CD4-positive, CD25-positive, alpha-beta regulatory T cell (primary cell): ENCODE data around the gene BSN. TPM values are rescaled to one million over a fixed set of nuclear protein-coding genes. Genes with fewer than 3 reads are reported as not detected.

Source experiments
- ATAC-seq, 2 donors: fragments of 150-1000 bp; cut with Tn5 transposase; one replicate each; pipeline ENCODE4 v1.10.0; 2021; ENCODE audit warnings: low read depth in 2 of 2, moderate number of reproducible peaks in 2 of 2, moderate library complexity in 1 of 2
- DNase-seq, 3 donors: peaks; one replicate each; pipeline versions ENCODE4 v3.0.0 to v3.0.0-alpha.2; 2012 to 2022; ENCODE audit warnings: mixed read lengths in 1 of 3
- H3K27ac ChIP-seq: one replicate; pipeline ENCODE4 v1.7.0; 2013; ENCODE audit warnings: mild to moderate bottlenecking, low read length; ENCODE audit not compliant: insufficient read depth, poor library complexity, severe bottlenecking
- H3K27me3 ChIP-seq: one replicate; pipeline ENCODE4 v1.7.0; 2013; ENCODE audit warnings: low read length; ENCODE audit not compliant: control insufficient read depth, insufficient read depth
- H3K36me3 ChIP-seq: one replicate; pipeline ENCODE4 v1.7.0; 2013; ENCODE audit warnings: mild to moderate bottlenecking, low read length, moderate library complexity; ENCODE audit not compliant: control insufficient read depth, insufficient read depth
- H3K4me1 ChIP-seq: 2 replicates; pipeline ENCODE4 v1.7.0; 2013; ENCODE audit warnings: mild to moderate bottlenecking, low read length; ENCODE audit not compliant: insufficient read depth, control insufficient read depth, poor library complexity, severe bottlenecking
- H3K4me3 ChIP-seq: one replicate; pipeline ENCODE4 v1.7.0; 2013; ENCODE audit warnings: low read depth, mild to moderate bottlenecking, low read length, moderate library complexity
- H3K9me3 ChIP-seq, 2 experiments: 1 replicate in 1 of 2; 2 replicates in 1 of 2; pipeline ENCODE4 v1.7.0; 2013; ENCODE audit warnings: low read length in 2 of 2, mild to moderate bottlenecking in 1 of 2, moderate library complexity in 1 of 2; ENCODE audit not compliant: control insufficient read depth in 2 of 2
- H3K27ac Mint-ChIP-seq, 3 donors: one replicate each; pipeline ENCODE4 v1.8.0; 2020 to 2022; ENCODE audit warnings: mild to moderate bottlenecking in 3 of 3, mixed read lengths in 3 of 3, moderate library complexity in 2 of 3
- H3K27me3 Mint-ChIP-seq: one replicate; pipeline ENCODE4 v1.8.0; 2022; ENCODE audit warnings: mild to moderate bottlenecking, mixed read lengths
- H3K36me3 Mint-ChIP-seq: one replicate; pipeline ENCODE4 v1.8.0; 2020; ENCODE audit warnings: mixed read lengths
- H3K4me1 Mint-ChIP-seq, 4 donors: one replicate each; pipeline ENCODE4 v1.8.0; 2020 to 2022; ENCODE audit warnings: mixed read lengths in 4 of 4, mild to moderate bottlenecking in 1 of 4
- H3K4me3 Mint-ChIP-seq, 4 donors: one replicate each; pipeline ENCODE4 v1.8.0; 2020 to 2022; ENCODE audit warnings: mild to moderate bottlenecking in 4 of 4, mixed read lengths in 4 of 4, moderate library complexity in 3 of 4
- H3K9me3 Mint-ChIP-seq, 7 donors: one replicate each; pipeline ENCODE4 v1.8.0; 2020 to 2022; ENCODE audit warnings: mixed read lengths in 7 of 7, mild to moderate bottlenecking in 3 of 7, moderate library complexity in 2 of 7
- polyA plus RNA-seq, 4 donors: library from polyadenylated mRNA; unstranded; fragments of 300-500 nt; fragmentation: Illumina TruSeq; gene quantifications; one replicate each; pipeline ENCODE4 v1.2.3, GENCODE V29; 2021
- total RNA-seq: library from RNA; stranded (reverse); gene quantifications from one replicate; pipeline ENCODE4 v1.2.3, GENCODE V29; 2022

The BSN gene, protein sequence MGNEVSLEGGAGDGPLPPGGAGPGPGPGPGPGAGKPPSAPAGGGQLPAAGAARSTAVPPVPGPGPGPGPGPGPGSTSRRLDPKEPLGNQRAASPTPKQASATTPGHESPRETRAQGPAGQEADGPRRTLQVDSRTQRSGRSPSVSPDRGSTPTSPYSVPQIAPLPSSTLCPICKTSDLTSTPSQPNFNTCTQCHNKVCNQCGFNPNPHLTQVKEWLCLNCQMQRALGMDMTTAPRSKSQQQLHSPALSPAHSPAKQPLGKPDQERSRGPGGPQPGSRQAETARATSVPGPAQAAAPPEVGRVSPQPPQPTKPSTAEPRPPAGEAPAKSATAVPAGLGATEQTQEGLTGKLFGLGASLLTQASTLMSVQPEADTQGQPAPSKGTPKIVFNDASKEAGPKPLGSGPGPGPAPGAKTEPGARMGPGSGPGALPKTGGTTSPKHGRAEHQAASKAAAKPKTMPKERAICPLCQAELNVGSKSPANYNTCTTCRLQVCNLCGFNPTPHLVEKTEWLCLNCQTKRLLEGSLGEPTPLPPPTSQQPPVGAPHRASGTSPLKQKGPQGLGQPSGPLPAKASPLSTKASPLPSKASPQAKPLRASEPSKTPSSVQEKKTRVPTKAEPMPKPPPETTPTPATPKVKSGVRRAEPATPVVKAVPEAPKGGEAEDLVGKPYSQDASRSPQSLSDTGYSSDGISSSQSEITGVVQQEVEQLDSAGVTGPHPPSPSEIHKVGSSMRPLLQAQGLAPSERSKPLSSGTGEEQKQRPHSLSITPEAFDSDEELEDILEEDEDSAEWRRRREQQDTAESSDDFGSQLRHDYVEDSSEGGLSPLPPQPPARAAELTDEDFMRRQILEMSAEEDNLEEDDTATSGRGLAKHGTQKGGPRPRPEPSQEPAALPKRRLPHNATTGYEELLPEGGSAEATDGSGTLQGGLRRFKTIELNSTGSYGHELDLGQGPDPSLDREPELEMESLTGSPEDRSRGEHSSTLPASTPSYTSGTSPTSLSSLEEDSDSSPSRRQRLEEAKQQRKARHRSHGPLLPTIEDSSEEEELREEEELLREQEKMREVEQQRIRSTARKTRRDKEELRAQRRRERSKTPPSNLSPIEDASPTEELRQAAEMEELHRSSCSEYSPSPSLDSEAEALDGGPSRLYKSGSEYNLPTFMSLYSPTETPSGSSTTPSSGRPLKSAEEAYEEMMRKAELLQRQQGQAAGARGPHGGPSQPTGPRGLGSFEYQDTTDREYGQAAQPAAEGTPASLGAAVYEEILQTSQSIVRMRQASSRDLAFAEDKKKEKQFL (N-terminal part only)
- 0.12 TPM for total RNA-seq
- polyA plus RNA-seq: not detected

DNA sequence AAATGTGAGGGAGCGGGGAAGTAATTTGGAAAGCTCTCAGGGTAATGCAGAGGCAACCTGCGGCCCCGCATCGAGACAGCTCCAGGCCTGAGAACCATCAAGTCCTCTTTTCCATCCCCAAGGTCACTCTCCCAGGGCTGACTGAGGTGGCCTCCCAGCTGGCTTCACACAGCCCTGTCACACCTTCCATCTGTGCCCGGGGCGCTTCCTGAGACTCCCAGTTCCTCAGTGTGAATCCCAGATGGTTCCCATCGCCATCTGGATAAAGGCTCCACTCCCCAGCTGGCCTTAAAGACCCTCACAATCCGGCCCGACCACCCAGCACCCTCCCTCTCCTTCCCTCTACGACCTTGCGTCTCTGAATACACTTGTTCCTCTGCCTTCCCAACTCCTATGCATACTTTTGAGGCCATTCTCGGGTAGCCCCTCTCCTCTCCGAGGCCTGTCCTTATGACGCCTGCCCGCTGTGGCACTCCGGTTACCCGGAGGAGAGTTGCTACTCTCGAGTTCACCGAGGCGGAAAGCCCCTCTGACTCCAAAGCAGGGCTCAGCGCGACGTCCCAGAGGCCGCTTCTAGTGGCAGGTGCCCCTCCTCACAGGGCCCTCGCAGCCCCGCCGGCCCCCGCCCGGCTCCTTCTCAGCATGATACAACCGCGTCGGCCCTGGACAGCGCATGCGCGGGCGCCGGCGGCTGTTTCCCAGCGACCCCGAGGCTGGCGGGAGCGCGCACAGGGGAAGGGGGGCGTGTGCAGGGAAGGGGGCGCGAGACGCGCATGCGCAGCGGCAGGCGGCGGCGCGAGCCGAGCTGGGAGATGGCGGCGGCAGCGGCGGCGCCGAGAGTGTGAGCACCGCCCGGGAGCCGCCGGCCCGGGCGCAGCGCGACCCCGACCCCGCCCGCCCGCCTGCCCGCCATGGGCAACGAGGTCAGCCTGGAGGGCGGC, at the start of gene BSN:
BSN (plus strand) TSS at position 786 of the 941 bp plus-strand sequence; CDS start at position 912, 126 bp downstream.
- H3K4me1 ChIP-seq: peaks cover 6% of the 10 kb centered on the region
- H3K4me1 Mint-ChIP-seq: peaks cover 0 to 11% (median 2%) of the 10 kb centered on the region in 4 donors
- no peak within 1 kb of the TSS for H3K4me3 ChIP-seq
- H3K9me3 Mint-ChIP-seq: peaks cover 0 to 4% (median 0%) of the 10 kb centered on the region in 7 donors
- no peaks in the 10 kb centered on the region for H3K36me3 Mint-ChIP-seq
- H3K9me3 ChIP-seq: no peaks in the 10 kb centered on the region
- peaks cover 73% of the 10 kb centered on the region for H3K27me3 Mint-ChIP-seq
- peak within 1 kb of the TSS in 1 of 3 donors; percentile 16 for H3K27ac Mint-ChIP-seq
- no peaks in the 10 kb centered on the region for H3K36me3 ChIP-seq
- DNase-seq (peak; percentile 60 to 75 (median 74)), ATAC-seq (peak; percentile 63 to 72)
- peak within 1 kb of the TSS; percentile 71 to 79 (median 78) for H3K4me3 Mint-ChIP-seq
- H3K27ac ChIP-seq: no peak within 1 kb of the TSS
- peaks cover 43% of the 10 kb centered on the region for H3K27me3 ChIP-seq

GRCh38 chr3:49506906-49507305, 47.4 kb upstream of the BSN start:
- H3K27ac Mint-ChIP-seq: no peak overlapping the region
- peaks cover 14% of the 10 kb centered on the region for H3K36me3 Mint-ChIP-seq
- DNase-seq (no peak), ATAC-seq (no peak)
- no peak overlapping the region for H3K4me3 Mint-ChIP-seq
- no peak overlapping the region for H3K4me3 ChIP-seq
- no peaks in the 10 kb centered on the region for H3K4me1 ChIP-seq
- H3K27ac ChIP-seq: no peak overlapping the region
- no peaks in the 10 kb centered on the region for H3K27me3 Mint-ChIP-seq
- H3K9me3 ChIP-seq: no peaks in the 10 kb centered on the region
- no peaks in the 10 kb centered on the region for H3K9me3 Mint-ChIP-seq
- H3K4me1 Mint-ChIP-seq: peaks cover 13 to 22% (median 18%) of the 10 kb centered on the region in 4 donors
- H3K27me3 ChIP-seq: no peaks in the 10 kb centered on the region
- peaks cover 16% of the 10 kb centered on the region for H3K36me3 ChIP-seq

DNA sequence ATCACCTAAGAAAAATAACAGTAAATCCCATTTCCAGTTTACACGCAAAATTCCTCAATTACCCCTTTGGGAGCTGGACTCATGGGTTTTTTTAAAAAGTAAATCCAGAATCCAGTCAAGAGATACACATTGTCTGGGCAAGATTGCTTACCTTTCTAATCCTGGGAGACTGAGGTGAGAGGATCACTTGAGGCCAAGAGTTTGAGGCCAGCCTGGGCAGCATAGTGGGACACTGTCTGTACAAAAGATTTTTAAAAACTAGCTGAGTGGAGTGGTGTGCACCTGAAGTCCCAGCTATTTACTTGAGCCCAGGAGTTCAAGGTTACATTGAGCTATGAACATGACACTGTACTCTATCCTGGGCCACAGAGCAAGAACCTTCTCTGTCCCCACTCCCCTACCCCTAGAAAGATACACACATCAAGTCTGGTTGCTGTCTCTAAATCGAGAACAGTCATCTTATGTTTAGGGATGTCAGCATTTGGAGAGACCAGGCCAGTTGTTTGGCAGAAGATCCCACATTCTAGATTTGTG, 45.2 kb upstream of the BSN start:
- peaks cover 21% of the 10 kb centered on the region for H3K36me3 Mint-ChIP-seq

GRCh38 chr3:49511639-49512038, 42.6 kb upstream of the BSN start:
- Mint-ChIP-seq H3K9me3 (no peaks in the 10 kb centered on the region), H3K4me1 (peaks cover 9 to 21% (median 13%) of the 10 kb centered on the region in 4 donors), H3K4me3 (no peak overlapping the region), H3K36me3 (peaks cover 28% of the 10 kb centered on the region), H3K27ac (no peak overlapping the region), H3K27me3 (no peaks in the 10 kb centered on the region)
- no peaks in the 10 kb centered on the region for H3K9me3 ChIP-seq
- H3K27me3 ChIP-seq: no peaks in the 10 kb centered on the region
- H3K4me1 ChIP-seq: no peaks in the 10 kb centered on the region
- no peak for DNase-seq
- H3K36me3 ChIP-seq: peaks cover 39% of the 10 kb centered on the region
- no peak overlapping the region for H3K4me3 ChIP-seq
- no peak overlapping the region for H3K27ac ChIP-seq
- ATAC-seq: no peak

More for the DNA sequence above, 45.2 kb upstream of the BSN start:
- no peak for ATAC-seq
- no peaks in the 10 kb centered on the region for H3K27me3 ChIP-seq
- H3K4me1 ChIP-seq: no peaks in the 10 kb centered on the region
- DNase-seq: no peak
- H3K4me3 Mint-ChIP-seq: no peak overlapping the region
- H3K9me3 Mint-ChIP-seq: no peaks in the 10 kb centered on the region
- no peak overlapping the region for H3K4me3 ChIP-seq
- peaks cover 32% of the 10 kb centered on the region for H3K36me3 ChIP-seq
- peak overlapping the region in 1 of 3 donors; percentile 55 for H3K27ac Mint-ChIP-seq
- H3K4me1 Mint-ChIP-seq: peaks cover 11 to 20% (median 12%) of the 10 kb centered on the region in 4 donors
- H3K9me3 ChIP-seq: no peaks in the 10 kb centered on the region
- H3K27me3 Mint-ChIP-seq: no peaks in the 10 kb centered on the region
- no peak overlapping the region for H3K27ac ChIP-seq

GRCh38 chr3:49512781-49513355, 41.4 kb upstream of the BSN start:
- Histone ChIP-seq H3K27me3 (no peaks in the 10 kb centered on the region), H3K4me1 (no peaks in the 10 kb centered on the region), H3K4me3 (no peak overlapping the region), H3K36me3 (peaks cover 47% of the 10 kb centered on the region), H3K9me3 (no peaks in the 10 kb centered on the region), H3K27ac (no peak overlapping the region)
- H3K36me3 Mint-ChIP-seq: peaks cover 35% of the 10 kb centered on the region
- H3K4me1 Mint-ChIP-seq: peaks cover 9 to 22% (median 14%) of the 10 kb centered on the region in 4 donors
- ATAC-seq (no peak), DNase-seq (no peak)
- H3K27me3 Mint-ChIP-seq: no peaks in the 10 kb centered on the region
- H3K4me3 Mint-ChIP-seq: peak overlapping the region in 1 of 4 donors; percentile 63
- H3K27ac Mint-ChIP-seq: no peak overlapping the region
- H3K9me3 Mint-ChIP-seq: no peaks in the 10 kb centered on the region

- peaks cover 9 to 21% (median 14%) of the 10 kb centered on the region in 4 donors for H3K4me1 Mint-ChIP-seq
- ATAC-seq (no peak), DNase-seq (no peak)
- no peaks in the 10 kb centered on the region for H3K9me3 Mint-ChIP-seq
- no peak overlapping the region for H3K4me3 ChIP-seq
- no peaks in the 10 kb centered on the region for H3K9me3 ChIP-seq
- no peaks in the 10 kb centered on the region for H3K27me3 Mint-ChIP-seq
- H3K4me1 ChIP-seq: no peaks in the 10 kb centered on the region
- H3K4me3 Mint-ChIP-seq: no peak overlapping the region
- H3K36me3 Mint-ChIP-seq: peaks cover 35% of the 10 kb centered on the region
- H3K27me3 ChIP-seq: no peaks in the 10 kb centered on the region
- peaks cover 50% of the 10 kb centered on the region for H3K36me3 ChIP-seq
- no peak overlapping the region for H3K27ac Mint-ChIP-seq
- no peak overlapping the region for H3K27ac ChIP-seq
These were observed 40.7 kb upstream of the BSN start for GRCh38 chr3:49513494-49514124.
